Loucy (cell line): ENCODE data around the gene CDC73.

Experiments used
- H2AFZ ChIP-seq: fragments of 200-600 bp; sonication (generic); 2 replicates; pipeline ENCODE4 v1.6.0; 2016; ENCODE audit warnings: antibody characterized with exemption, mild to moderate bottlenecking, low read length, moderate library complexity
- H3F3A ChIP-seq: fragments of 200-600 bp; 2 replicates; pipeline ENCODE4 v1.6.0; 2016; ENCODE audit warnings: antibody characterized with exemption, low read depth, mild to moderate bottlenecking
- H3K27me3 ChIP-seq: fragments of 200-600 bp; sonication (generic); 2 replicates; pipeline ENCODE4 v1.6.1; 2014; ENCODE audit warnings: low read length, mild to moderate bottlenecking; ENCODE audit not compliant: insufficient read depth, poor library complexity, severe bottlenecking
- H3K36me3 ChIP-seq: fragments of 200-600 bp; sonication (generic); 2 replicates; pipeline ENCODE4 v1.6.1; 2016; ENCODE audit warnings: low read length; ENCODE audit not compliant: insufficient read depth
- H3K4me1 ChIP-seq: fragments of 200-600 bp; sonication (generic); 2 replicates; pipeline ENCODE4 v1.5.1; 2014; ENCODE audit warnings: low read length, mild to moderate bottlenecking; ENCODE audit not compliant: insufficient read depth, poor library complexity, severe bottlenecking
- H3K4me2 ChIP-seq: fragments of 200-600 bp; sonication (generic); 2 replicates; pipeline ENCODE4 v1.6.0; 2014; ENCODE audit warnings: antibody characterized with exemption, low read length, low read depth, mild to moderate bottlenecking; ENCODE audit not compliant: poor library complexity, severe bottlenecking
- H3K4me3 ChIP-seq: fragments of 200-600 bp; sonication (generic); 2 replicates; pipeline ENCODE4 v1.5.1; 2014; ENCODE audit warnings: low read length, mild to moderate bottlenecking, mixed read lengths; ENCODE audit not compliant: poor library complexity, severe bottlenecking
- H3K79me2 ChIP-seq: fragments of 200-600 bp; sonication (generic); 2 replicates; pipeline ENCODE4 v1.6.1; 2014; ENCODE audit warnings: low read length; ENCODE audit not compliant: insufficient read depth
- H3K9ac ChIP-seq: fragments of 200-600 bp; sonication (generic); 2 replicates; pipeline ENCODE4 v1.6.0; 2014; ENCODE audit warnings: mild to moderate bottlenecking, low read depth, low read length, moderate library complexity; ENCODE audit not compliant: poor library complexity, severe bottlenecking
- H3K9me2 ChIP-seq: fragments of 200-600 bp; sonication (generic); replicated peaks from 2 replicates; pipeline ENCODE4 v1.6.1; 2016; ENCODE audit warnings: low read depth, low read length, mixed read lengths
- H3K9me3 ChIP-seq: fragments of 200-600 bp; sonication (generic); 2 replicates; pipeline ENCODE4 v1.6.1; 2014; ENCODE audit warnings: mild to moderate bottlenecking, antibody characterized with exemption, low read length, low read depth; ENCODE audit not compliant: insufficient read depth
- H4K20me1 ChIP-seq: fragments of 200-600 bp; sonication (generic); 2 replicates; pipeline ENCODE4 v1.6.0; 2014; ENCODE audit warnings: antibody characterized with exemption, low read length, mild to moderate bottlenecking; ENCODE audit not compliant: insufficient read depth, poor library complexity, severe bottlenecking
- EZH2phosphoT487 ChIP-seq: fragments of 200-600 bp; IDR thresholded peaks from 2 replicates; pipeline ENCODE4 v1.6.1; 2018; ENCODE audit warnings: antibody characterized with exemption, mild to moderate bottlenecking, moderate library complexity, borderline replicate concordance
- TF ChIP-seq, protein P1 (sequence below): fragments of 200-600 bp; sonication (generic); conservative IDR thresholded peaks from 2 replicates; pipeline ENCODE4 v1.5.1; 2014; ENCODE audit warnings: mild to moderate bottlenecking, antibody characterized with exemption, low read length

Gene CDC73

DNA sequence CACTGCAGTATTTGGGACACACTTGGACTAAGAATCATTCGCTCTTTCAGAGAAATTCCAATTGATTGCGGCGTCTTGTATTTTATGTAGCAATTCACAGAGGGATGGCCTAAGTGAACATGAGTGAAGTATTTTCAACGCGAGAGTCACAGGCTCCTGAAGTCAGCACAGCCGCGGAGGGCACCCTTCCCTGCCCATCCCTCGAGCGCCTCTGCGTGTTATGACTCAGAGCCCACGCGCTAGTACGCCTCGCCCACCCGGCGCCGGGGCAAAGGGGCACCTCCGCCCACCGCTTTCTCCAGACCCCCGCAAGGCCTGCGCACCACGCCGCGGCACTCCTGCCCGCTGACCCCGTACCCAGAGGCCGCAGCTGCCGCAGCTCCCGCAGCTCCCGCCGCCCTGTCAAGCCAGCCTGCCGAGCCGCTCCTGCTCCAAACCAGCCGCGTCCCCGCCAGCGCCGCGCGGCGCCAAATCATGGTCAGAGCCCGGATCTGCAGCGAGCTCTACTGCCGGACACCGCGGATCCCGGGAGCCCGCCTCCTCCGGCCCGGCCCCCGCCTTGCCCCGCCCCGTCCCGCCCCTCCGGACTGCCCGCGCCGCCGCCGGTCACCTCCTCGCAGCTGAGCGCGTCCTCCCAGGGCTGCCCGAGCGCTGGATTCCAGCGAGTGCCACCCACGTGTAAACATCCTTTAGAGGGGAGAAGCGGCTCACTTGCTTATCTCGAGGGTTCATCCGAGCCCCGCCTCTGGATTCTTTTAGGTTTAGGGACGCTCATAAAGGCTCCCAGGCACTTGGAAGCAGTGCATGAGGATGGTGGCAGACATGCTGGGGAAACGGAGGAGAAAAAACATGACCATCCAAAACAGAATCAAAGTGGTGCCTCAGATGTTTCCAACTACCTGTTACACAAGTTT is 16.7 kb upstream of the CDC73 start, which contains the start of gene GLRX2:
Gene GLRX2, minus strand, starts transcription at position 508 of the 914 bp plus-strand sequence. Its CDS starts 32 bp downstream, at position 476.
- no peaks in the 10 kb centered on the region for H3F3A ChIP-seq
- peak within 1 kb of the TSS; percentile 88 for H3K4me3 ChIP-seq
- peaks cover 5% of the 10 kb centered on the region; the same call in 1 of the 2 replicates for H3K36me3 ChIP-seq
- no peaks in the 10 kb centered on the region for H3K9me2 ChIP-seq
- H3K27me3 ChIP-seq = no peaks in the 10 kb centered on the region
- peaks cover 32% of the 10 kb centered on the region for H3K79me2 ChIP-seq
- H4K20me1 ChIP-seq = peaks cover 7% of the 10 kb centered on the region
- peak within 1 kb of the TSS; percentile 92 for H2AFZ ChIP-seq
- H3K4me1 ChIP-seq = peaks cover 20% of the 10 kb centered on the region
- peak within 1 kb of the TSS; percentile 67 for H3K9ac ChIP-seq
- TF ChIP-seq EZH2phosphoT487 = no peak
- TF ChIP-seq, protein P1, sequence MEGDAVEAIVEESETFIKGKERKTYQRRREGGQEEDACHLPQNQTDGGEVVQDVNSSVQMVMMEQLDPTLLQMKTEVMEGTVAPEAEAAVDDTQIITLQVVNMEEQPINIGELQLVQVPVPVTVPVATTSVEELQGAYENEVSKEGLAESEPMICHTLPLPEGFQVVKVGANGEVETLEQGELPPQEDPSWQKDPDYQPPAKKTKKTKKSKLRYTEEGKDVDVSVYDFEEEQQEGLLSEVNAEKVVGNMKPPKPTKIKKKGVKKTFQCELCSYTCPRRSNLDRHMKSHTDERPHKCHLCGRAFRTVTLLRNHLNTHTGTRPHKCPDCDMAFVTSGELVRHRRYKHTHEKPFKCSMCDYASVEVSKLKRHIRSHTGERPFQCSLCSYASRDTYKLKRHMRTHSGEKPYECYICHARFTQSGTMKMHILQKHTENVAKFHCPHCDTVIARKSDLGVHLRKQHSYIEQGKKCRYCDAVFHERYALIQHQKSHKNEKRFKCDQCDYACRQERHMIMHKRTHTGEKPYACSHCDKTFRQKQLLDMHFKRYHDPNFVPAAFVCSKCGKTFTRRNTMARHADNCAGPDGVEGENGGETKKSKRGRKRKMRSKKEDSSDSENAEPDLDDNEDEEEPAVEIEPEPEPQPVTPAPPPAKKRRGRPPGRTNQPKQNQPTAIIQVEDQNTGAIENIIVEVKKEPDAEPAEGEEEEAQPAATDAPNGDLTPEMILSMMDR = no peak
- H3K9me3 ChIP-seq = no peaks in the 10 kb centered on the region
- H3K4me2 ChIP-seq = peak within 1 kb of the TSS; percentile 93

DNA sequence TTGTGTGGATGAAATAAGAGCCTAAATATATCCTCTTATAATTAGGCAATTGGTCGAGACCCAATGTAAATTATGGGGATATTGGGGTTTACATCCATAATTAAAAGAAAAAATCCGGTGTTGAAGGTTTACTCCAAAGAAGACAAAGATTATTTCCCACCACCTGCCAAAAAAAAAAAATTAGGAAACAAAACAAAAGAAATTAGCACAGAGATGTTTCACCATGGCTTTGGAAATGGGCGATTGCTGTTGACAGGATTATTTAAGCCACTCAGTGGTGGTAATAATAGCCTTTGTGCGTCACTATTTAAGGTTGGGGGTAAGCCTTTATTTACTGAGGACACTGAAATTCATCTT is 16.0 kb upstream of the CDC73 start:
- Histone ChIP-seq H4K20me1 (peaks cover 7% of the 10 kb centered on the region), H3K9ac (peak overlapping the region; percentile 67), H3K4me1 (peaks cover 20% of the 10 kb centered on the region), H3K9me3 (no peaks in the 10 kb centered on the region), H3K4me2 (peak overlapping the region; percentile 93), H3K36me3 (no peaks in the 10 kb centered on the region), H3F3A (no peaks in the 10 kb centered on the region), H3K27me3 (no peaks in the 10 kb centered on the region), H3K79me2 (peaks cover 32% of the 10 kb centered on the region), H2AFZ (peak overlapping the region; percentile 92), H3K9me2 (no peaks in the 10 kb centered on the region), H3K4me3 (peak overlapping the region; percentile 88)
- TF ChIP-seq, protein P1 = no peak
- no peak for TF ChIP-seq EZH2phosphoT487

DNA sequence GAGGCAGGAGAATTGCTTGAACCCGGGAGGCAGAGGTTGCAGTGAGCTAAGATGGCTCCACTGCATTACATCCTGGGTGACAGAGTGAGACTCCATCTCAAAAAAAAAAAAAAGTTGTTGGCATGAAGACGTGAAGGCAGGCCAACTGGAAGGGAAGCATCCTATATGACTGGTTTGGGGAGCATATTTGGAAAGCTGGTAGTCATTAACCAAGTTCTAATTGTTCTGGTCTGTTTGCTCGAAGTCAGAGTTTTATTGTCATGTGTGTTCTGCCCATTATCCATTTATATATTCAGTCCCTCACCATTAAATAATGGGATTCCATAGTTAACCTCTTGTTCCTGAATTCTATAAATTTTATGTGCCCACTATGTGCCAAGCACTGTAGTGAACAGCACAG is 13.4 kb upstream of the CDC73 start:
- Histone ChIP-seq H3K79me2 (peaks cover 13% of the 10 kb centered on the region), H4K20me1 (peaks cover 3% of the 10 kb centered on the region), H2AFZ (no peak overlapping the region), H3K4me1 (peaks cover 14% of the 10 kb centered on the region), H3K9ac (no peak overlapping the region), H3K9me3 (no peaks in the 10 kb centered on the region), H3F3A (no peaks in the 10 kb centered on the region), H3K4me3 (no peak overlapping the region), H3K36me3 (no peaks in the 10 kb centered on the region), H3K27me3 (no peaks in the 10 kb centered on the region), H3K4me2 (no peak overlapping the region), H3K9me2 (no peaks in the 10 kb centered on the region)
- TF ChIP-seq, protein P1 = no peak
- TF ChIP-seq EZH2phosphoT487 = no peak
